HL-60 (cell line): ENCODE results near the gene BCAR1.

Experiments used
- CTCF ChIP-seq: IDR thresholded peaks from one replicate; pipeline ENCODE4 v1.5.1; 2011; ENCODE audit warnings: low read length, control low read depth, inconsistent platforms; ENCODE audit not compliant: insufficient read depth
- GABPA ChIP-seq: IDR thresholded peaks from 2 replicates; pipeline ENCODE4 v1.6.1; 2012; ENCODE audit warnings: low read depth
- POLR2AphosphoS5 ChIP-seq: IDR thresholded peaks from 2 replicates; pipeline ENCODE4 v1.6.1; 2012; ENCODE audit warnings: low read depth

DNA sequence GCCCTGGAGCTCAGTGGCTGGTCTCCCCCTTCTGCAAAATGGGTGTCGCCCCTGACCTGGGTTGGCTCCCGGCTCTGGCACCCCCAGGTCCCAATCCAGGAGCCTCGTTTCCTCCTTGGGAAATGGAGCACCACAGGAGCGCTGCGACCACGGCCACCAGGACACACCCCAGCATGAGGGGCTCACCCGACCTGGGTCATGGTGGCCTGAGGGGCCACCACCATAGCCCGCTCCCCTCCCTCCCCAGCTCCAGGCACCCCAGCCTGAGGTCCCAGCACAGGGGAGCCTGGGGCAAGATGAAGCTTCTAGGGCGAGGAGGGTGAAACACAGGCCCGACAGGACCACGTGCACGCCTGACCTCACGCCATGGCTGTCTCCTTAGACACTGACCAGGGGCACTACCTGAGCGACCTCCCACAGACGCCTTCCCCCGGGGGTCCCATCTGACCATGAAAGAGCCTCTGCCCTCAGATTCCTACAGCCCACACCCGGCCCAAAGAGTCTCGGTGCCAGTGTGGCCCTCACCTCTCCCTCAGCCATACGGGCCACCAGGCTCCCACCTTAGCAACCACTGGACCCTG lies 11.8 kb downstream of the BCAR1 start:
- TF ChIP-seq CTCF (no peak), GABPA (no peak), POLR2AphosphoS5 (no peak)
